Endometrium (tissue), 2 donors: Measurements from ENCODE around the gene FAM193A.
"Not testable (repeated sequence)": the region's sequence is repeated elsewhere in the genome, so short reads cannot be mapped to it uniquely, and the experiment has no call there.

Experiments
- FAIRE-seq: peaks from 2 replicates; lab custom pipeline; 2012; peaks lifted over from hg19 to GRCh38; lab: Jason Lieb, UNC
- donor health status: control.
- donor health status: control.

FAM193A gene

DNA sequence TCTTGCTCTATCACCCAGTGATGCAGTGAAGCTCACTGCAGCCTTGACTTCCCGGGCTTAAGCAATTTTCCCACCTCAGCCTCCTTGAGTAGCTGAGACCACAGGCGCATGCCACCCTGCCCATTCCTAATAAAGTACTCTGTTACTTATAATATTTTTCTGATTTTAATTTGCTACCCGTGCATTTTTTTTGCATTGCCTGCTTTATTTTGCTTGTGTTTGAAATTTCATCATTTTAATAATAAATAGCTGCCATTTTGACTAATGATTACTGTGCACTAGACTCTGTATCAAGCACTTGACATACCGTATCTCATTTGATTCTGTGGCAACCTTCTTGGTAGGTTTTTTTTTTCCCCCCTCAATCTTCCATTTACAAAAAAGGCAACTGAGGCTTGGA, 41.7 kb downstream of the FAM193A start:
- FAIRE-seq, result no peak

DNA sequence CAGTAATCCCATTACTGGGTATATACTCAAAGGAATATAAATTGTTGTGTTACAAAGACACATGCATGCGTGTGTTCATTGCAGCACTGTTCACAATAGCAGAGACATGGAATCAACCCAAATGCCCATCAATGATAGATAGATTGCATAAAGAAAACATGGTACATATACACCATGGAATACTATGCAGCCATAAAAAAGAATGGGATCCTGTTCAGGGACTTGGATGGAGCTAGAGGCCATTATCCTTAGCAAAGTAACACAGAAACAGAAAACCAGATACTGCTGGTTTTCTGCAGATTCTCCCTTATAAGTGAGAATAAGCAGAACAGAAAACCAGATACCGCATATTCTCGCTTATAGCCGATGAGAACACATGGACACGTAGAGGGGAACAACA, 43.5 kb downstream of the FAM193A start:
- no peak for FAIRE-seq

DNA sequence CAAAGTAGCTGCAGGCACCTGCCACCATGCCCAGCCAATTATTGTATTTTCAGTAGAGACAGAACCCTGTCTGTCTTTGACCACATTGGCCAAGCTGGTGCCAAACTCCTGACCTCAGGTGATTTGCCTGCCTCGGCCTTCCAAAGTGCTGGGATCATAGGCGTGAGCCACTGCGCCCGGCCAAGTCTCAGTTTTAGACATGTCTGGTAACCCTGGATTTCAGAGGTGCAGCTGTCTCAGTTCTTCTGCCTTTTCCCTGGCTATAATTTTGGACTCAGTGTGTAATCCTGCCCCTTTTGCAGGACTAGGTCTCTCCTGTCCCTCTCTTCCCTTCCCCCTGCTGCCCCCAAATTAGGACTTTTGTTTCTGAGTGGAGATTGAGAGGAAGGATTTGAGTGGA, 46.6 kb downstream of the FAM193A start:
- no peak for FAIRE-seq

DNA sequence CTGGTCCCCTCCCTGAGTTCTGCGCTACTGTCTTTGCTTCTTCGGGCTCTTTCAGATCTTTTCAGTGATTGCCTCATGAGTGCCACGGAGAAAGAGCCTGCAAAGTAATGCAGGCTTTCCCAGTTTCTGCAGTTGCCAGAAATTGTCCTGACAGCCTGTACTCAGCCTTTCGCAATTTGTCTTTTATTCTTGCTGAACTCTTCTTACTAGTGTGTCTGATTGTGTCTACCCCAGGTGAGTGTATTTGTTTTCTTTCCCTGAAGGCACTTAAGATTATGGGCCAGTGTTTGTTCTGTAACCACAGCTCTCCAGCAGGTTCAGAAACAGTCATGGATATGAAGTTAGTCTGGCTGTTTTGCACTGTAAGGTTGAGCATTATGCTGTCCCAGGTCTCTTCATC, 47.1 kb downstream of the FAM193A start:
- no peak for FAIRE-seq

DNA sequence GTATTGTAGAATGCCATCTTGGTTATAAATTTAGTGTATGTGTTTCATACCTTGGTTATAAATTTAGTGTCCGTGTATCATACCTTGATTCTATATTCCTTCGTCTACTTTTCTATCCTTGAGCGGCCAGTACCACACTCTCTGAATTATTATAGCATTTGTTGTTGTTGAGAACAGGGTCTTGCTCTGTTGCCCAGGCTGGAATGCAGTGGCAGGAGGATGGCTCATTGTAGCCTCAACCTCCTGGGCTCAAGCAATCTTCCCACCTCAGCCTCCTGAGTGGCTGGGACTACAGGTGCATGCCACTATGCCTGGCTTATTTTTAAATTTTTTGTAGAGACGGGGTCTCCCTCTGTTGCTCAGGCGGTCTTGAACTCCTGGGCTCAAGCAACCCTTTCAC, 50.1 kb downstream of the FAM193A start:
- FAIRE-seq, result no peak

DNA sequence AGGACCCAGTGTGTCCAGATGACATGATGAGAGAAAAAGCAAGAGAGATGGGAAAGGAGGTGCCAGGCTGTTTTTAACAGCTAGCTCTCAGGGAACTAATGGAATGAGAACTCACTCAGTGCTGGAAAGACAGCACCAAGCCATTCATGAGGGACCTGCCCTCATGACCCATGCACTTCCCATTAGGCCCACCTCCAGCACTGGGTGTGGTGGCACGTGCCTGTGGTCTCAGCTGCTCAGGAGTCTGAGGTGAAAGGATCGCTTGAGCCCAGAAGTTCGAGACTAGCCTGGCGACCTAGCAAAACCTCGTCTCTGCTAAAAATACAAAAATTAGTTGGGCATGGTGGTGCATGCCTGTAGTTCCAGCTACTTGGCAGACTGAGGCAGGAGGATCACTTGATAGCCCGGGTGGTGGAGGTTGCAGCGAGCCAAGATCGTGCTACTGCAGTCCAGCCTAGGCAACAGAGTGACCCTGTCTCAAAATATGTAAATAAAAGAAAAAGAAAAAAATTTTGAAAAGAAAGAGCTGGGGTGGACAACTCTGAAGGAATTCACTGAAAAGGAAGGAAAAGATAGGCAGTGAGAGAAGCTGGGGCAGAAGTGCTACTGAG, 50.9 kb downstream of the FAM193A start:
- FAIRE-seq, result no peak

DNA sequence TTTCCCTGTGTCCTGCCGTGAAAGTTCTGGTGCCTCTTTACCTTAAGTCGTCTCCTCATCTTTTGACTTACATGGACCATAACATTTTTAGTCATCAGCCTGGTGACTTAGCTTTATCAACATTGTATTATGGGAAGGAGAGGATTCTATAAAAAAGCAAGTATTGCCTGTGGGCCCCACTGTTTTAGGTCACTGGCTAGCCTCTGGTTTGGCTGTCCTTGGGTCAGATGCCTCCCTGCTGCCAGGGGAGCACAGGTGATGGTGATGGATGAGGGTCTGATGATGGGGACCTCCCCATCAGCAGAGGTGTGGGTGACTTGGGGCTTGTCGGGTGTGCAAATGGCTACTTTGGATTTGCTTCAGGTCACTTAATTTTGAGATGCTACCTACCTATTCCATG, 51.8 kb downstream of the FAM193A start:
- FAIRE-seq, result no peak

DNA sequence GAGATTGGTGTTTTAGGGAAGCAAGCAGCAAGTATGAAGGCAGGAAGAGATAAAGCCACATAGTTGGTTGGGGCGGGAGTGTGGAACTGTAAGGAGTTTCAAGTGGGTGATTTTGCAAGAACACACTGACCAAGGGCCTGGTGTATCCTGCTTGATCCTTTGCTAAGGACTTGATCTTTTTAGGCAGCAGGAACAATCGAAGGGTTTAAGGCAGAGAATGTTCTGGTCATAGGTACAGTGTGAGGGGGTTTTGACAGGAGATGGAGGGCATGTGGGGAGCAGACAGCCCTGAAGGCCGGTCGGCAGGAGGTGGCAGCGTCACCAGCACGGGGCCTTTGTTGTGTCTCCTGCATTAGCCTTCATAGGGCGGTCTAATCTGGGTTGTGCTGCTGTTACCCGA, 54.7 kb downstream of the FAM193A start:
- FAIRE-seq, result no peak

DNA sequence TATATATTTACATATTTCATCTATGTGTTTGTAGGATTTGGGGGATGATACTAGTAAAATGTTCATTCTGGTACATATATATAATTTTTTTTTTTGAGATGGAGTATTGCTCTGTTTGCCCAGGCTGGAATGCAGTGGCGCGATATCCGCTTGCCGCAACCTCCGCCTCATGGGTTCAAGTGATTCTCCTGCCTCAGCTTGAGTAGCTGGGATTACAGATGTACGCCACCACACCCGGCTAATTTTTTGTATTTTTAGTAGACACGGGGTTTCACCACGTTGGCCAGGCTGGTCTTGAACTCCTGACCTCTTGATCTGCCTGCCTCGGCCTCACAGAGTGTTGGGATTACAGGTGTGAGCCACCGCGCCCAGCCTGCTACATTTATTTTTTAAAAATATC, 55.6 kb downstream of the FAM193A start:
- FAIRE-seq, result not testable (repeated sequence)

DNA sequence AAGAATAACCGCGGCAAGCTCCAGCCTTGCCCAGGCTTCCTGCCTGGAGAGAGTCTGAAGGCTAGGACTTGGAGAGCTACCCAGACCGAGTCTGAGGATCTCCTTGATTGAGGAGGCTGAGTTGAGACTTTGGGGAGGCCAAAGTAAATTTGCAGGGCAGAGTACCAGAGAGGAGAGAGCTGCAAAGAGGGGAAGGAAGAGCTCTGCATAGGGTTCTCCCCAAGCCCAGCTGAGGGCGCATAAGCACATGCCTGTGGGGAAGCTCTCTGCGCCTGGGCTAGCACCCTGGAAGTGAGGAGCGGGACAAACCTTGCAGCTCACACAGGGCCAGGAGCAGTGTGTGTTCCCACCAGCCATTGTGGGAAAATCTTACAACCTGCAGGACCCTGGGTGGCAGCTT, 56.1 kb downstream of the FAM193A start:
- FAIRE-seq, result no peak

DNA sequence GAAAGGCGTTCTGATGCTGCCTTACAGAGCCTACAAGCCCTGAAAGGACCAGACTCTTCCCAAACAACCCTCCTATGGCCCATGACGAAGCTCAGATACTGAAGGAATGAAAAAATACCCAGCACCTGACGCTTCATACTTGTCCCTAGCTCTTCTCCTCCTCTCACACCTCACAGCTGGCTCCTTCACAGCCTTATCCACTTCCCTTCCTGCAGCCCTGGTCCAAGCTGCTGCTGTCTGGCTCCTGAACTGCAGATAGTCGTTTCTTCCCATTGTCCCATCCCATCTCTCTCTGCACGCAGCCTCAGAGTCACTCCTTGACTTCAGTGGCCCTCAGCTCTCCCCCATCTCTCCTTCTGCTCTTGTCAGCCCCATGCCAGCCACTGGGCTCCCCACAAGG, 56.6 kb downstream of the FAM193A start:
- FAIRE-seq, result no peak

DNA sequence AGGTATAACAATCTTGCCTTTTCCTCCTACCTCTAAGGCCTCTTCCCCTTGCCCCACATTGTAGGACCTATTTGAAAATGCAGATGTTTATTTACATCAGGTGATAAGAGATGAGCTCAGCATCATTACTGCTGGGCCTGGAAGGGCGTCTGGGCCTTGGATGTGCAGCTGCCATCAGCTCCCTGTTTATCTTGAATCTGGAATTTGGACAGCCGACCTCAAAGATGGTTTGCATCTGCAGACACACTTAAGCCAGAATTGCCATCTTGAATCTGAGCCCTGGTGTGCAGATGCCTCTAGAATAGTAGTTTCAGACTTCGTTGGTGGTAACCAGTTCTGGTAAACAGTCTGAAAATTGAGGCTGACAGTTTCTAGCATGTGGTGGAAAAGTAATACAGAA, 59.0 kb downstream of the FAM193A start:
- FAIRE-seq, result no peak

DNA sequence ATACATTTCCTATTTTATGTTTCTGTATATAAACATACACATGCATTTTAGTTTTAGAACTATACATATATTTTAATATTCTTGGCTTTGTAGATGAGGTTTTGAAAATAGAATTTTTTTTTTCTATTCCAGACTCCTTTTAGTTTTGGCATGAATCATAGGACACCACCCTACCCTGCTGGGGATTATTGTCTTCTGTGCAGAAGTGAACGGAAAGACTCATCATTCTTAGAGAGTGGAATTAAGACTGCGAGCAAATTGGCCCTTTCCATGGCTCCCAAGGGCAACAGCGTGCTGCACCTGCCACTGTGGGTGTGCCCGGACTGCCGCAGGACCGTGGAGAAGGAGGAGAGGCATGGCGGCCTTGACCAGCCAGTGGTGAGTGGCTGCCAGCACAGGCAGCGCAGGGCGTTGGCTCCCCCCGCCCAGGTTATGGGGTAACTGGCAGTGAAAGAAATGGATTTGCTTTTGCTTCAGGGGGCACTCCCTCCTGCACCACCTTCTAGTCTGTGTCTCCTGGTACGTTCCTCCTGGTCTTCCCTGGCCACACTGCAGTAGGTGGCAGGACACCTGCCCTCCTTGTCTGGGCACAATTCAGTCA, 59.6 kb downstream of the FAM193A start:
- FAIRE-seq, result no peak

DNA sequence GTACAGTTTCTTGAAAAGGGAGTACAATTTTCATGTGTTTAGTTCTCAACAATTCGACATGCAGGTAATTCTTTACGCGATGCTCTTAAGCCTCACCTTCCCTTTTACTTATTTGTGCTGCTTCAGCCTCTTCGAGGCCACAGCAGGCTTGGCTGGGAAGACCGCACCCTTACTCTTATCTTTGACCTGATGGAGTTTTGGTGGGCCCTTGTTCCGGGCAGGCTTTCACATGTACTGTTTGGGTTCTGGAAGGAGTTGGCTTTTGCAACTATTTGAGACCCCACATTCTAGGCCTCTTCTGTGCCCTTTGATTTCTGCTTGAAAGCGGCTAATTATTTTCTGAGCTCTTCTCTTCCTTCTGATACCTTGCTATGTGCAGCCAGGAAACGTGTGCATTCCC, 60.2 kb downstream of the FAM193A start:
- no peak for FAIRE-seq

DNA sequence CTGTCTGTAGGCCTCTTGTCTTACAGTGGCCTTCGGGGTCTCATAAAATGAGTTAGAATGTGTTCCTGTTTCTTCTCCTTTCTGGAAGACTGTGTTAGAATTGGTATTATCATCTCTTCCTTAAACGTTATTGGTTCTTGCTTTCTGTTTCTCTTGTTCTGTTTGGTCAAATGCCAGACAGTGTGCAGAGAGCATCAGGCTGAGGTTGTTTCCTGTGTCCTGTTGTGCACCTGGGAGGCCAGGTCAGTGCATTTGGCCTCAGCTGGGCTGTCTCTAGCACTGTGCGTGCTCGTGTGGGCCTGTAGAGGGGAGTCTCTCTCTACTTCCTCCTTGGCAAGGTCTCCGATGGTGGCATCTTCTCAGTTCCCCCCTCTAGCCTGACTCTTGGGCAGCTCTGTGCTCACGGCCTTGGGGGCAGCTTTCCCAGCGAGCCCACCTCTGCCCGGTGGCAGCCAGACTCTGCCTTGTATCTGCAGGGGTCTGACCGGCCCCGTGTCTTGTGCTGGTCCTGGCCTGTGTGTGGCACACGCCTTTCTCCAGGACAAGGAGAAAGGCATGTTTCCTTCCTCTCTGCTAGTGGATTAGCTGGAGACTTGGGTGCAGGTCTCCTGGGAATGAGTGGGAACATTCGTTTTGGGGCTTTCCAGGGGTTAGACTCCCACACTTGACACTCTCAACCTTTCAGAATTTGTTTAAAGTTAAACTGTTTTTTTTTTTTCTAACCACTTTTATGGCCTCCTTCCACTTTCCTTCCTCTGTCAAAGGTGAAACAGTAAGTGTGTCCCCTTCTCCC, 62.3 kb downstream of the FAM193A start:
- FAIRE-seq, result no peak

DNA sequence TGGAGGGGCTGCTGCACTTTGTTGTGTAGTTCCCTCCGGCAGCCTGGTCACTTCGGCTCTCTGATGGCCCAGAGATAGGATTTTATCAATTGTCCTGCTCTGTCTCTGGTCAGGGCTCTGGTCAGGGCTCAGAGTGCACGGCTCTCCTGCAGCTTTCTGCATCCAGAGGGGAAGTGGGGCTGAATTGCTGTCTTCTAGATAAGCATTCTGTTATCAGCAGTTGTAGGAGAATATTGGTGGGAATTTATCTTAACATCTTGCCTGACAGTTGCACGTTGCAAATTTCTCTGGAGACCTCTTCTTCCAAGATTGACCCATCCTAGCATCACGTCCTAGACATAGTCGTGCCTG, 62.8 kb downstream of the FAM193A start:
- no peak for FAIRE-seq

DNA sequence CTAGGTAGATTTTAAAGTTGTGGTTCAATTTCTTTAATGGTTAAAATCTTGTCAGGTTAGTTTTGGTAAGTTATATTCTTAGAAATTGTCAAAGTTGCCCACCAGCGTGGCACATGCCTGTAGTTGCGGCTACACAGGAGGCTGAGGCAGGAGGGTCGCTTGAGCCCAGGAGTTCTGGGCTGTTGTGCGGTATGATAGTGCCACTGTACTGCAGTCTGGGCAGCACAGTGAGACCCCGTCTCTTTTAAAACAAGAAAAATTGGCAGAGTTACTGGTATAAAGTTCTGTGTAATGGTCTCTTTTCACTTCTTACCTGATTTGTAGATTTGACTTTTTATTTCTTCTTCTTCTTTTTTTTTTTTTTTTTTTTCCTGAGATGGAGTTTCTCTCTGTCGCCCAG, 64.4 kb downstream of the FAM193A start:
- no peak for FAIRE-seq

DNA sequence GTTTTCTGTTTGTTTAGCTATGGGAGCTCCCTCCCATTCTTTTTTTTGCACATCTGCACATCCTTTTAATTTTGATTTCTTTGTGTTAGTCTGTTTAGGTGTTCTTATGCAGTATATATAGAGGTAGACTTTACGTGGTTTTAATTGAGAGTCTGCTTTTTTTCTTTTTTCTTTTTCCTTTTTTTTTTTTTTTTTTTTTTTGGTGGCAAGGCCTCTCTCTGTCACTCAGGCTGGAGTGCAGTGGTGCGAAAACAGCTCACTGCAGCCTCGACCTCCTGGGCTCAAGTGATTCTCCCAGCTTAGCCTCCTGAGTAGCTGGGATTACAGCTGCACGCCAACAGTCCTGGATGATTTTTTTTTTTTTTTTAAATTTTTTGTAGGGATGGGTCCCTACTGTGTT, 68.2 kb downstream of the FAM193A start:
- no peak for FAIRE-seq

DNA sequence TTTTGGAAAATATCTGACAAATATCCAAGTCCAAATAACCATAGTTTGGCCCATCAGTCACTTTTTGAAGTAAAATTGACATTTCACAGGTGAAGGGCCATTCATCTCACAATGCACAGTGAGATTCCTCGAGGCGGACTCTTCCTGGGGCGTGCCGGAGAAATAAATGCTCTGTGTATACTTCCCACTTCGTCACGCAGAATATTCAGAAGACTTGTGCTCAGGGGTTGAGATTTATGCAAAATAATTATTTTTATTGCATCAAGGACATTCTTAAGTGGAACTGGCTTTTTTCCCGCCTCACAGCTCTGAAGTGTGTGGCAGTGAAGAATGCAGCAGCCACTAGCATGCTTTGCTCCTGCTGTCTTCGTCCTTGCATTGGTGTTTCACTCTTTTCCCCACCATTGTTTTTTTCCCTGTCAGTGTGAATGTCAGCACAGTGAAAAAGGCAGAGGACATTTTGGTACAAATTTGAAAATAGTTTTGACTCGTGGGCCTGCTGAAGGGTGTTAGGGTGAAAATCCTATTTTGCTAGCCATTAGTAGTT, 70.6 kb downstream of the FAM193A start:
- no peak for FAIRE-seq

DNA sequence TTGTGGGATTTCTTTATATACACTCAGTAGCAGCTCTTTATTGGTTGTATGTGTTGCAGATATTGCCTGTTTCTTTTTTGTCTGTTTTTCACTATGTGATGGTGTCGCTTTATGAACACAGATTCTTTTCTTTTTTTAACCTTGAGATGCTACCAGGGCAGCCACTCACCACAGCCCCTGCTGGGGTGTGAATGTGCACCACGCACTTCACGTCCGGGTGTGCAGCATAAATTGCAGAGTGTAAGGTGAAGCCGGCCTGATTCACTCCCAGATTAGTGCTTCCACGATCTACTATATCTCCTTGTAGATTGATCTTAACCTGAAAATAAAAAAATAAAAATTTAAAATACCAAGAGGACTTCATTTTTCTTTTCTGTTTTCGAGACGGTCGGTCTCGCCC, 71.4 kb downstream of the FAM193A start:
- FAIRE-seq, result no peak

DNA sequence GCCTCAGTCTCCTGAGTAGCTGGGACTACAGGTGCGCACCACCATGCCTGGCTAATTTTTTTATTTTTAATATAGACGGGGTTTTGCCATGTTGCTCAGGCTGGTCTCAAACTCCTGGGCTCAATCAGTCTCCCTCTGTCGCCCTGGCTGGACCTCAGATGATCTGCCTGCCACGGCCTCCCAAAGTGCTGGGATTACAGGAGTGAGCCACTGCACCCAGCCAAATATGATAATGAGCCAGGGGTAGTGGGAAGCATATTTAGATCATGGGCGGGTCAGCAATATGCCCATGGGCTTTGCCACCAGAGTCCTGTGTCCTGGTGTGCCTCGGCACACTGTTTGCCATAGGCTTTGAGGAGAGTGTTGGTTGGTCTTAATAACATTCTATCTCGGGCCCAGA, 71.8 kb downstream of the FAM193A start:
- no peak for FAIRE-seq

DNA sequence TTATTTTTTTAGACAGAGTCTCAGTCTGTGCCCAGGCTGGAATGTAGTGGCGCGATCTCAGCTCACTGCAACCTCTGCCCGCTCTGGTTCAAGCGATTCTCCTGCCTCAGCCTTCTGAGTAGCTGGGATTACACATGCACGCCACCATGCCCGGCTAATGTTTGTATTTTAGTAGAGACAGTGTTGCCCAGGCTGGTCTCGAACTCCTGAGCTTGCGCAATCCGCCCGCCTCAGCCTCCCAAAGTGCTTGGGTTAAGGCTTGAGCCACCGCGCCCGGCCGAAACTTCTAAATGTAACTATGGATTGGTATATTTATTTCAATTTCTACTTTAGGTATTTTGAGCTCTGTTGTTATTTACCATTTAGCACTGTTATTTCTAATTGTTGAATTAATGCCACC, 79.4 kb downstream of the FAM193A start:
- FAIRE-seq, result no peak

DNA sequence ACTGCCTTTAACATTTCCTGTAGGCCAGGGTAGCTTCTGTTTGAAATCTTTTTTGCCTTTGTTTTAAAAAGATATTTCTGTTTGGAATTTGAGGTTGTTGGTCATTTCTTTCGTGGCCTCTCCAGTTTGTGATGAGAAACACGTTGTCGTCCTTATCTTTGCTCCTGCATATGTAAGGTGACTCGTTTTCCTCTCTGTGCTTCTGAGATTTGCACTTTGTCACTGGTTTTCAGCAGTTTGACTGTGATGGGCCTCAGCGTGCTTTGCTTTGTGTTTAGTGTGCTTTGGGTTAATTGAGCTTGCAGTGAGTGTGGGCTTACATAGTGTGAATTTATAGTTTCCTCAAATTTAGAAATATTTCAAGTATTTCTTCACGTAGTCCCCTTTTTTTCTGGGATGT, 81.5 kb downstream of the FAM193A start:
- FAIRE-seq, result no peak

DNA sequence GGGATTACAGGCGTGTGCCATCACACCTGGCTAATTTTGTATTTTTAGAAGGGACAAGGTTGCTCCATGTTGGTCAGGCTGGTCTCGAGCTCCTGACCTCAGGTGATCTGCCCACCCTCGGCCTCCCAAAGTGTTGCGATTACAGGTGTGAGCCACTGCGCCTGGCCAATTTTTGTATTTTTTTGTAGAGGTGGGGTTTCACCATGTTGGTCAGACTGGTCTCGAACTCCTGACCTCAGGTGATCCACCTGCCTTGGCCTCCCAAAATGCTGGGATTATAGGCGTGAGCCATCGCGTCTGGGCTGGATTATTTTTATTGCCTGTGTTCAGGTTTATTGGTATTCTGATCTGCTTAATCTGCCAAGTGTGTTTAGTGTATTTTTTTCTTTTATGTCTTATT, 82.3 kb downstream of the FAM193A start:
- FAIRE-seq, result not testable (repeated sequence)
